ENCODE results near the gene PLK1. TPM values are rescaled to one million over a fixed set of nuclear protein-coding genes. Genes with fewer than 3 reads are reported as not detected.
A peak's percentile ranks its signal among the peaks of the same experiment; 100 is the strongest.

PLK1 gene
- total and polyA plus RNA-seq, 2 of the 13 experiments (the other 11 are each of a cell fraction or from before 2014, with no cell fraction given) = 71.5 to 76.3 TPM

DNA sequence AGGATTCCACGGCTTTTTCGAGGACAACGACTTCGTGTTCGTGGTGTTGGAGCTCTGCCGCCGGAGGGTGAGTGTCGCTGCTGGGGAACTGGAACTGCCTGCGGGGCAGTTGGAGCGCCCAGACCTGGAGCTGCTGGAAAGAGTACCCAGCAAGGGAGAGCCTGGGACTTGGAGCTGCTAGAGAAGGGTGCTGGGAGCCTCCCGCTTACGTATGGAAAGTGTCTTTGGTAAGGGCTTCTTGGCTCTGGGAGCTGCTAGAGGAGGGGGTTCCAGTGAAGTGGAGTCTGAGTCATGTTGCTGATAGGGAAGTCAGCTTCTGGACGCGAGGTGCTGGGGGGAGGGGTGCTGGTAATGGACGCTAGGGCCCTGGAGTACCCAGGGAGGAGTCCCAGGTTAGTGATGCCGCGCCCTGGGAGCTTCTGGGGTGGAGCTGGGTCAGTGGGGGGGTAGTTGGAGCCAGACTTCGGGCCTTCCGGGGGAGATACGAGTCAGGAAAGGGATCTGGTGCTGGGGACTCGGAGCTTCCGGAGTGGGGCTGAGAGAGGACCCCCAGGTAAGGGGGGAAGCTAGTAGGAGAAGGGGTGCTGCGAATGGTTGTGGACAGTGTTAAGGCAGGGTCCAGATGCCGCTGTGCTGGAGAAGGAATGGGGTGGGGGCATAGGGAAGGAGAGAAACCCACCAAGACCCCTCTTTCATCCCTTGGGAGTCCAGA, 741 bp downstream of the PLK1 start:
- peaks cover 59% of the 10 kb centered on the region for H3K4me1 ChIP-seq (ENCODE audit: insufficient read depth, low read length)
- H2AFZ ChIP-seq (ENCODE audit: low read length) = no peak overlapping the region
- in situ Hi-C loops (cut with HindIII; ENCODE audit: extremely low pct_ligation_motif_present, low pct_unique_long_range_greater_than_20kb) (no loop called here), intact Hi-C loops (cut with micrococcal nuclease; ENCODE audit: unreplicated experiment) (loop anchor here (2.0 kb wide), 2 partner anchors 39 to 49 kb away; partner anchors contain the start of genes DCTN5 and PALB2)
- FAIRE-seq (no peak), ATAC-seq (peak; percentile 41), DNase-seq (ENCODE audit: low spot score) (peak; percentile 63)
- peak overlapping the region; percentile 75 for H3K27ac ChIP-seq (ENCODE audit: extremely low read length, insufficient read depth, low read length)
- ChIA-PET POLR2A (interaction anchor here (1.4 to 3.7 kb wide), 2 partner anchors 15 to 38 kb away, joined by 5 to 20 read pairs; partner anchors contain the start of genes DCTN5 and PALB2), CTCF (ENCODE audit: low intra/inter-chr PET ratio, low total read pairs) (no interaction called here)
- no TSS peak for BruUV-seq (replicated peaks)
- H3K9me3 ChIP-seq (ENCODE audit: low read length) = no peaks in the 10 kb centered on the region
- H3K4me2 ChIP-seq (ENCODE audit: low read depth, low read length) = peak overlapping the region; percentile 99
- no peaks in the 10 kb centered on the region; a peak in 1 of 5 replicates for H3K27me3 ChIP-seq (ENCODE audit: control insufficient read depth in 1 of 2, insufficient read depth in 2 of 2, low read length in 2 of 2)
- H4K20me1 ChIP-seq (ENCODE audit: insufficient read depth, low read length) = peaks cover 6% of the 10 kb centered on the region; the same call in 1 of the 2 replicates
- H3K4me3 ChIP-seq (replicated peaks in 1 of 3; ENCODE audit: insufficient read depth in 1 of 3, low read depth in 2 of 3, low read length in 3 of 3) = peak overlapping the region; percentile 94 to 97 (median 95)
- H3K36me3 ChIP-seq (replicated peaks in 1 of 2; ENCODE audit: control insufficient read depth in 1 of 2, insufficient read depth in 2 of 2, low read length in 2 of 2) = peaks cover 34 to 43% of the 10 kb centered on the region in 2 experiments
- H3K79me2 ChIP-seq (ENCODE audit: insufficient read depth, low read length) = peaks cover 48% of the 10 kb centered on the region
- 1% methylated on average over 24 of the region's 24 CpGs for WGBS (ENCODE audit: low lambda C conversion rate)
- peak overlapping the region; percentile 90 for H3K9ac ChIP-seq (ENCODE audit: insufficient read depth, low read depth, low read length)
- TF ChIP-seq ZFYVE20 (CRISPR knock-in tag; IDR thresholded peaks at IDR 0.05; ENCODE audit: borderline replicate concordance, low read depth) = no peak
- TF ChIP-seq, protein P1, sequence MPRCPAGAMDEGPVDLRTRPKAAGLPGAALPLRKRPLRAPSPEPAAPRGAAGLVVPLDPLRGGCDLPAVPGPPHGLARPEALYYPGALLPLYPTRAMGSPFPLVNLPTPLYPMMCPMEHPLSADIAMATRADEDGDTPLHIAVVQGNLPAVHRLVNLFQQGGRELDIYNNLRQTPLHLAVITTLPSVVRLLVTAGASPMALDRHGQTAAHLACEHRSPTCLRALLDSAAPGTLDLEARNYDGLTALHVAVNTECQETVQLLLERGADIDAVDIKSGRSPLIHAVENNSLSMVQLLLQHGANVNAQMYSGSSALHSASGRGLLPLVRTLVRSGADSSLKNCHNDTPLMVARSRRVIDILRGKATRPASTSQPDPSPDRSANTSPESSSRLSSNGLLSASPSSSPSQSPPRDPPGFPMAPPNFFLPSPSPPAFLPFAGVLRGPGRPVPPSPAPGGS (CRISPR knock-in tag; IDR thresholded peaks at IDR 0.05) = 0 out of 2 replicates have a peak, but pooled peaks have one; percentile 14
- TF ChIP-seq, protein P2, sequence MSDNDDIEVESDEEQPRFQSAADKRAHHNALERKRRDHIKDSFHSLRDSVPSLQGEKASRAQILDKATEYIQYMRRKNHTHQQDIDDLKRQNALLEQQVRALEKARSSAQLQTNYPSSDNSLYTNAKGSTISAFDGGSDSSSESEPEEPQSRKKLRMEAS (IDR thresholded peaks at IDR 0.05) = 0 out of 2 replicates have a peak, but pooled peaks have one; percentile 42
- TF ChIP-seq, protein P3, sequence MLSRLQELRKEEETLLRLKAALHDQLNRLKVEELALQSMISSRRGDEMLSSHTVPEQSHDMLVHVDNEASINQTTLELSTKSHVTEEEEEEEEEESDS (CRISPR knock-in tag; IDR thresholded peaks at IDR 0.05; ENCODE audit: borderline replicate concordance) = no peak
- 0 out of 2 replicates have a peak, but pooled peaks have one; percentile 36 for TF ChIP-seq ZNF234 (CRISPR knock-in tag; conservative IDR thresholded peaks at IDR 0.05)
- TF ChIP-seq ZMAT3 (CRISPR knock-in tag; conservative IDR thresholded peaks at IDR 0.05) = no peak
- no peak for TF ChIP-seq NCOR1 (IDR thresholded peaks at IDR 0.05; ENCODE audit: borderline replicate concordance, low read length)
- TF ChIP-seq, protein P4, sequence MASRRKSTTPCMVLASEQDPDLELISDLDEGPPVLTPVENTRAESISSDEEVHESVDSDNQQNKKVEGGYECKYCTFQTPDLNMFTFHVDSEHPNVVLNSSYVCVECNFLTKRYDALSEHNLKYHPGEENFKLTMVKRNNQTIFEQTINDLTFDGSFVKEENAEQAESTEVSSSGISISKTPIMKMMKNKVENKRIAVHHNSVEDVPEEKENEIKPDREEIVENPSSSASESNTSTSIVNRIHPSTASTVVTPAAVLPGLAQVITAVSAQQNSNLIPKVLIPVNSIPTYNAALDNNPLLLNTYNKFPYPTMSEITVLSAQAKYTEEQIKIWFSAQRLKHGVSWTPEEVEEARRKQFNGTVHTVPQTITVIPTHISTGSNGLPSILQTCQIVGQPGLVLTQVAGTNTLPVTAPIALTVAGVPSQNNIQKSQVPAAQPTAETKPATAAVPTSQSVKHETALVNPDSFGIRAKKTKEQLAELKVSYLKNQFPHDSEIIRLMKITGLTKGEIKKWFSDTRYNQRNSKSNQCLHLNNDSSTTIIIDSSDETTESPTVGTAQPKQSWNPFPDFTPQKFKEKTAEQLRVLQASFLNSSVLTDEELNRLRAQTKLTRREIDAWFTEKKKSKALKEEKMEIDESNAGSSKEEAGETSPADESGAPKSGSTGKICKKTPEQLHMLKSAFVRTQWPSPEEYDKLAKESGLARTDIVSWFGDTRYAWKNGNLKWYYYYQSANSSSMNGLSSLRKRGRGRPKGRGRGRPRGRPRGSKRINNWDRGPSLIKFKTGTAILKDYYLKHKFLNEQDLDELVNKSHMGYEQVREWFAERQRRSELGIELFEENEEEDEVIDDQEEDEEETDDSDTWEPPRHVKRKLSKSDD (CRISPR knock-in tag; IDR thresholded peaks at IDR 0.05; ENCODE audit: low read depth) = no peak
- TF ChIP-seq ZFY (CRISPR knock-in tag; IDR thresholded peaks at IDR 0.05) = peak; percentile 50; the same call in 1 of the 2 replicates
- TF ChIP-seq ZEB1 (IDR thresholded peaks at IDR 0.05; ENCODE audit: insufficient replicate concordance, low read depth) = peak; percentile 19
- 0 out of 2 replicates have a peak, but pooled peaks have one; percentile 6 for TF ChIP-seq EEA1 (CRISPR knock-in tag; IDR thresholded peaks at IDR 0.05; ENCODE audit: borderline replicate concordance)
- peak; percentile 20; the same call in 1 of the 2 replicates for TF ChIP-seq ZNF776 (CRISPR knock-in tag; IDR thresholded peaks at IDR 0.05)
- TF ChIP-seq AGO2 (optimal IDR thresholded peaks at IDR 0.05; ENCODE audit: low read depth, low read length) = peak; percentile 58
- peak; percentile 18; the same call in 1 of the 2 replicates for TF ChIP-seq ZBTB7A (CRISPR knock-in tag; IDR thresholded peaks at IDR 0.05)
- TF ChIP-seq, protein P5, sequence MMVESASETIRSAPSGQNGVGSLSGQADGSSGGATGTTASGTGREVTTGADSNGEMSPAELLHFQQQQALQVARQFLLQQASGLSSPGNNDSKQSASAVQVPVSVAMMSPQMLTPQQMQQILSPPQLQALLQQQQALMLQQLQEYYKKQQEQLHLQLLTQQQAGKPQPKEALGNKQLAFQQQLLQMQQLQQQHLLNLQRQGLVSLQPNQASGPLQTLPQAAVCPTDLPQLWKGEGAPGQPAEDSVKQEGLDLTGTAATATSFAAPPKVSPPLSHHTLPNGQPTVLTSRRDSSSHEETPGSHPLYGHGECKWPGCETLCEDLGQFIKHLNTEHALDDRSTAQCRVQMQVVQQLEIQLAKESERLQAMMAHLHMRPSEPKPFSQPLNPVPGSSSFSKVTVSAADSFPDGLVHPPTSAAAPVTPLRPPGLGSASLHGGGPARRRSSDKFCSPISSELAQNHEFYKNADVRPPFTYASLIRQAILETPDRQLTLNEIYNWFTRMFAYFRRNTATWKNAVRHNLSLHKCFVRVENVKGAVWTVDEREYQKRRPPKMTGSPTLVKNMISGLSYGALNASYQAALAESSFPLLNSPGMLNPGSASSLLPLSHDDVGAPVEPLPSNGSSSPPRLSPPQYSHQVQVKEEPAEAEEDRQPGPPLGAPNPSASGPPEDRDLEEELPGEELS (CRISPR knock-in tag; IDR thresholded peaks at IDR 0.05) = peak; percentile 16; the same call in 1 of the 2 replicates
- TF ChIP-seq NFE2 (CRISPR knock-in tag; IDR thresholded peaks at IDR 0.05) = no peak
- TF ChIP-seq ATAD3A (CRISPR knock-in tag; IDR thresholded peaks at IDR 0.05) = no peak

Measured in HepG2 (cell line).